ENCODE data around the gene CTTNBP2. TPM values are rescaled to one million over a fixed set of nuclear protein-coding genes. Genes with fewer than 3 reads are reported as not detected.
A peak's percentile ranks its signal among the peaks of the same experiment; 100 is the strongest.

The CTTNBP2 gene
- polyA plus RNA-seq, 2 of the 4 experiments (the other 2 are of a cell fraction) = 0.18 to 0.25 TPM

GRCh38 chr7:117777335-117778142 is 95.7 kb downstream of the CTTNBP2 start:
- Histone ChIP-seq H3K4me1 (peaks cover 10% of the 10 kb centered on the region), H3K27ac (no peak overlapping the region), H3K4me3 (no peak overlapping the region), H3K4me2 (peak overlapping the region; percentile 48; the same call in 2 of the 3 replicates), H3K9me3 (no peaks in the 10 kb centered on the region)
- ChIA-PET CTCF (interaction anchor here (0.6 to 1.6 kb wide), 4 partner anchors 19 to 913 kb away, joined by 3 to 4 read pairs (median 4); no protein-coding TSS in a partner anchor), POLR2A (no interaction called here)
- ATAC-seq = 0 out of 6 replicates have a peak, but pooled peaks of 1 of the 2 experiments have one; percentile 30
- no peak for FAIRE-seq
- WGBS (ENCODE audit: missing lambda C conversion rate) = 19% methylated on average over 3 of the region's 3 CpGs
- no peak for DNase-seq (ENCODE audit: low read depth in 1 of 2, low spot score in 1 of 2)
- TF ChIP-seq BHLHE40 (IDR thresholded peaks at IDR 0.05; ENCODE audit: low read depth, low read length) (no peak), JUNB (IDR thresholded peaks at IDR 0.05) (no peak)

- peaks cover 10% of the 10 kb centered on the region for H3K4me1 ChIP-seq
- ChIA-PET POLR2A (no interaction called here), CTCF (interaction anchor here (1.6 kb wide), 1 partner anchor 28 kb away, joined by 3 read pairs; no protein-coding TSS in a partner anchor)
- H3K4me2 ChIP-seq = no peak overlapping the region
- no peak for TF ChIP-seq NPAS2 (CRISPR knock-in tag; IDR thresholded peaks at IDR 0.05; ENCODE audit: borderline replicate concordance)
- no peak for TF ChIP-seq CBX8 (IDR thresholded peaks at IDR 0.05)
- TF ChIP-seq RCOR1 (IDR thresholded peaks at IDR 0.05; ENCODE audit: low read depth, low read length) = no peak
- TF ChIP-seq MYC (IDR thresholded peaks at IDR 0.05; ENCODE audit: borderline replicate concordance, low read length) = no peak
- FAIRE-seq (no peak), ATAC-seq (no peak), DNase-seq (ENCODE audit: low read depth in 1 of 2, low spot score in 1 of 2) (no peak)
- H3K27ac ChIP-seq = no peak overlapping the region
- no peak overlapping the region for H3K4me3 ChIP-seq
- H3K9me3 ChIP-seq = no peaks in the 10 kb centered on the region
Measured at GRCh38 chr7:117776224-117776623, 97.0 kb downstream of the CTTNBP2 start.

GRCh38 chr7:117775801-117776200 is 97.4 kb downstream of the CTTNBP2 start:
- TF ChIP-seq NR3C1 (IDR thresholded peaks at IDR 0.05) (no peak), BCL3 (IDR thresholded peaks at IDR 0.05) (no peak), REST (IDR thresholded peaks at IDR 0.05) (no peak), CEBPB (IDR thresholded peaks at IDR 0.05) (no peak), ZSCAN20 (CRISPR knock-in tag; IDR thresholded peaks at IDR 0.05) (no peak), BHLHE40 (IDR thresholded peaks at IDR 0.05; ENCODE audit: low read depth, low read length) (no peak), MAX (IDR thresholded peaks at IDR 0.05) (no peak)
- ATAC-seq (no peak), DNase-seq (ENCODE audit: low read depth in 1 of 2, low spot score in 1 of 2) (no peak), FAIRE-seq (no peak)
- no peak overlapping the region for H3K4me2 ChIP-seq
- H3K9me3 ChIP-seq = no peaks in the 10 kb centered on the region
- CTCF ChIA-PET = interaction anchor here (1.6 kb wide), 1 partner anchor 29 kb away, joined by 3 read pairs; no protein-coding TSS in a partner anchor
- WGBS (ENCODE audit: missing lambda C conversion rate) = 19% methylated on average over 2 of the region's 2 CpGs
- H3K27ac ChIP-seq = no peak overlapping the region
- no peak overlapping the region for H3K4me3 ChIP-seq
- H3K4me1 ChIP-seq = peaks cover 10% of the 10 kb centered on the region
- POLR2A ChIA-PET = no interaction called here

- CTCF ChIA-PET = interaction anchor here (0.6 to 1.6 kb wide), 2 partner anchors 30 to 33 kb away, joined by 3 read pairs; no protein-coding TSS in a partner anchor
- DNase-seq (ENCODE audit: low read depth in 1 of 2, low spot score in 1 of 2) = no peak
- TF ChIP-seq ZC3H11A (IDR thresholded peaks at IDR 0.05) (no peak), SMC3 (IDR thresholded peaks at IDR 0.05) (no peak), ZNF302 (CRISPR knock-in tag; IDR thresholded peaks at IDR 0.05) (no peak), RNF2 (IDR thresholded peaks at IDR 0.05; ENCODE audit: borderline replicate concordance, low read depth) (no peak), TFCP2L1 (CRISPR knock-in tag; IDR thresholded peaks at IDR 0.05) (no peak), RCOR1 (IDR thresholded peaks at IDR 0.05; ENCODE audit: low read depth, low read length) (no peak), HES2 (IDR thresholded peaks at IDR 0.05) (no peak), ELK1 (IDR thresholded peaks at IDR 0.05; ENCODE audit: low read depth, low read length) (no peak), JUN (IDR thresholded peaks at IDR 0.05) (no peak), PBX3 (IDR thresholded peaks at IDR 0.05) (no peak), JUNB (IDR thresholded peaks at IDR 0.05) (no peak), TP53 (CRISPR knock-in tag; IDR thresholded peaks at IDR 0.05) (no peak), POLR2A (IDR thresholded peaks at IDR 0.05; ENCODE audit: low read length) (no peak)
Measured at GRCh38 chr7:117774943-117775342, 98.3 kb downstream of the CTTNBP2 start.

More at GRCh38 chr7:117774943-117775342, 98.3 kb downstream of the CTTNBP2 start:
- peaks cover 10% of the 10 kb centered on the region for H3K4me1 ChIP-seq
- 14% methylated on average over 1 of the region's 1 CpG for WGBS (ENCODE audit: missing lambda C conversion rate)
- H3K9me3 ChIP-seq = no peaks in the 10 kb centered on the region
- FAIRE-seq (no peak), ATAC-seq (no peak)
- no peak overlapping the region for H3K27ac ChIP-seq
- POLR2A ChIA-PET = no interaction called here
- H3K4me2 ChIP-seq = no peak overlapping the region
- H3K4me3 ChIP-seq = no peak overlapping the region

Data from A549 (cell line).